ENCODE results near the gene ANKRD11. TPM values are rescaled to one million over a fixed set of nuclear protein-coding genes. Genes with fewer than 3 reads are reported as not detected.

ANKRD11 gene
- total RNA-seq, 1 experiment from 2014 or later, result 266 TPM

DNA sequence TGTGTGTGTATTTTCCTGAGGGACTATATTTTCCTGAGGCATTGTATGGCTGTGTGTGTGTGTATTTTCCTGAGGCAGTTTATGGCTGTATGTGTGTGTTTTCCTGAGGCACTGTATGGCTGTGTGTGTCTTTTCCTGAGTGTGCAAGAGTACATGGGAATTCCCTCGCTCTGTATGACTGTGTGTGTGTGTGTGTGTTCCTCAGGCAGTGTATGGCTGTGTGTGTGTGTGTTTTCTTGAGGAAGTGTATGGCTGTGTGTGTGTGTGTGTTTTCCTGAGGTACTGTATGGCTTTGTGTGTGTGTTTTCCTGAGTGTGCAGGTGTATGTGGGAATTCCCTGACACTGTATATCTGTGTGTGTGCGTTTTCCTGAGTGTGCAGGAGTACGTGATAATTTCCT is 268.8 kb downstream of the ANKRD11 start:
- ATAC-seq (no peak), DNase-seq (ENCODE audit: low read depth, low spot score) (no peak)
- Histone ChIP-seq H3K4me3 (replicated peaks in 1 of 2; ENCODE audit: low read depth in 1 of 2, low read length in 2 of 2) (no peak overlapping the region), H3K79me2 (ENCODE audit: insufficient read depth, low read length) (peaks cover 32% of the 10 kb centered on the region), H3K27me3 (ENCODE audit: insufficient read depth, low read length) (no peaks in the 10 kb centered on the region), H4K20me1 (ENCODE audit: insufficient read depth) (no peaks in the 10 kb centered on the region), H2AFZ (ENCODE audit: low read depth, low read length, poor library complexity, severe bottlenecking) (no peak overlapping the region), H3K9me2 (ENCODE audit: insufficient read depth) (no peaks in the 10 kb centered on the region), H3K27ac (ENCODE audit: low read depth, low read length) (no peak overlapping the region), H3K4me2 (ENCODE audit: low read length) (no peak overlapping the region), H3K36me3 (ENCODE audit: control insufficient read depth in 1 of 2, insufficient read depth in 2 of 2, low read length in 2 of 2) (peaks cover 16 to 22% of the 10 kb centered on the region in 2 experiments), H3K9ac (ENCODE audit: low read length) (no peak overlapping the region), H3K9me3 (ENCODE audit: control insufficient read depth in 1 of 2, insufficient read depth in 1 of 2, low read depth in 1 of 2, low read length in 2 of 2) (peaks cover 0 to 2% of the 10 kb centered on the region in 2 experiments; a peak in 1 of 4 replicates), H3K4me1 (ENCODE audit: control insufficient read depth in 1 of 2, insufficient read depth in 2 of 2, low read length in 2 of 2) (peaks cover 0 to 8% of the 10 kb centered on the region in 2 experiments; a peak in 3 of 4 replicates)
- intact Hi-C loops (cut with micrococcal nuclease), result no loop called here
- RAD21 ChIA-PET (ENCODE audit: low non-redundant PET in 1 of 2, low total read pairs in 2 of 2, uncharacterized antibody in 2 of 2, unreplicated experiment in 2 of 2), result no interaction called here
- no TSS peak for BruUV-seq (replicated peaks)
- CTCF ChIA-PET, result no interaction called here
- TF ChIP-seq FOSL1 (IDR thresholded peaks at IDR 0.05; ENCODE audit: low read depth) (no peak), TCF7L2 (IDR thresholded peaks at IDR 0.05; ENCODE audit: borderline replicate concordance, extremely low read depth, insufficient read depth, insufficient read length) (no peak), ELF1 (IDR thresholded peaks at IDR 0.05; ENCODE audit: borderline replicate concordance, low read depth) (no peak), SP1 (IDR thresholded peaks at IDR 0.05; ENCODE audit: low read depth) (no peak), CEBPB (IDR thresholded peaks at IDR 0.05; ENCODE audit: low read depth) (no peak), EZH2phosphoT487 (IDR thresholded peaks at IDR 0.05; ENCODE audit: borderline replicate concordance) (no peak), JUND (IDR thresholded peaks at IDR 0.05) (no peak), POLR2AphosphoS5 (IDR thresholded peaks at IDR 0.05; ENCODE audit: low read depth, low read length) (no peak), POLR2A (IDR thresholded peaks at IDR 0.05; ENCODE audit: borderline replicate concordance, extremely low read depth, insufficient read depth, insufficient read length) (no peak)
- TF ChIP-seq, protein P1, sequence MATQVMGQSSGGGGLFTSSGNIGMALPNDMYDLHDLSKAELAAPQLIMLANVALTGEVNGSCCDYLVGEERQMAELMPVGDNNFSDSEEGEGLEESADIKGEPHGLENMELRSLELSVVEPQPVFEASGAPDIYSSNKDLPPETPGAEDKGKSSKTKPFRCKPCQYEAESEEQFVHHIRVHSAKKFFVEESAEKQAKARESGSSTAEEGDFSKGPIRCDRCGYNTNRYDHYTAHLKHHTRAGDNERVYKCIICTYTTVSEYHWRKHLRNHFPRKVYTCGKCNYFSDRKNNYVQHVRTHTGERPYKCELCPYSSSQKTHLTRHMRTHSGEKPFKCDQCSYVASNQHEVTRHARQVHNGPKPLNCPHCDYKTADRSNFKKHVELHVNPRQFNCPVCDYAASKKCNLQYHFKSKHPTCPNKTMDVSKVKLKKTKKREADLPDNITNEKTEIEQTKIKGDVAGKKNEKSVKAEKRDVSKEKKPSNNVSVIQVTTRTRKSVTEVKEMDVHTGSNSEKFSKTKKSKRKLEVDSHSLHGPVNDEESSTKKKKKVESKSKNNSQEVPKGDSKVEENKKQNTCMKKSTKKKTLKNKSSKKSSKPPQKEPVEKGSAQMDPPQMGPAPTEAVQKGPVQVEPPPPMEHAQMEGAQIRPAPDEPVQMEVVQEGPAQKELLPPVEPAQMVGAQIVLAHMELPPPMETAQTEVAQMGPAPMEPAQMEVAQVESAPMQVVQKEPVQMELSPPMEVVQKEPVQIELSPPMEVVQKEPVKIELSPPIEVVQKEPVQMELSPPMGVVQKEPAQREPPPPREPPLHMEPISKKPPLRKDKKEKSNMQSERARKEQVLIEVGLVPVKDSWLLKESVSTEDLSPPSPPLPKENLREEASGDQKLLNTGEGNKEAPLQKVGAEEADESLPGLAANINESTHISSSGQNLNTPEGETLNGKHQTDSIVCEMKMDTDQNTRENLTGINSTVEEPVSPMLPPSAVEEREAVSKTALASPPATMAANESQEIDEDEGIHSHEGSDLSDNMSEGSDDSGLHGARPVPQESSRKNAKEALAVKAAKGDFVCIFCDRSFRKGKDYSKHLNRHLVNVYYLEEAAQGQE (IDR thresholded peaks at IDR 0.05; ENCODE audit: low read depth), result no peak
- POLR2A ChIA-PET, result no interaction called here

Data from HCT116 (cell line).